ENCODE measurements around the gene SPOCK1.

SPOCK1 gene

DNA sequence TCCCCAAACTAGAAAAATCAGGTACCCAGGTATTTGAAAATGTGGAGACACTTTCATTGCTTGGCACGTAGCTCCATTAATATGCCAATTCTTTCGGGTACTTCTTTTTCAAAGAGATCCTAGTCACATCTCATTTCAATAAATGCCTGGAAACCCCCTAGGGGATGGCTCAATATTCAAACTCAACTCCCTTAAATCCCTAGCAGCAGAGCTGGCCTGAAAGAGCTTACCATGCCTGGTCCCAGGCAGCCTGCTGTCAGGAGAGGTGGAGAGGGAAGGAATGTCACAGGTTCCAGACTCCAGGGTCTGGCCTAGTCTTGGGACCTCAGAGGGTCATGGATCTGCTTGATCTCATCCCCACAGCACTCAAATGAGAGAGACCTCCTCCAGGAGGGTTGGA, 187.1 kb downstream of the SPOCK1 start:
- no peak overlapping the region for H3K4me3 ChIP-seq (replicated peaks in 1 of 2; ENCODE audit: low read depth in 2 of 2, low read length in 2 of 2)
- TF ChIP-seq, protein P1, sequence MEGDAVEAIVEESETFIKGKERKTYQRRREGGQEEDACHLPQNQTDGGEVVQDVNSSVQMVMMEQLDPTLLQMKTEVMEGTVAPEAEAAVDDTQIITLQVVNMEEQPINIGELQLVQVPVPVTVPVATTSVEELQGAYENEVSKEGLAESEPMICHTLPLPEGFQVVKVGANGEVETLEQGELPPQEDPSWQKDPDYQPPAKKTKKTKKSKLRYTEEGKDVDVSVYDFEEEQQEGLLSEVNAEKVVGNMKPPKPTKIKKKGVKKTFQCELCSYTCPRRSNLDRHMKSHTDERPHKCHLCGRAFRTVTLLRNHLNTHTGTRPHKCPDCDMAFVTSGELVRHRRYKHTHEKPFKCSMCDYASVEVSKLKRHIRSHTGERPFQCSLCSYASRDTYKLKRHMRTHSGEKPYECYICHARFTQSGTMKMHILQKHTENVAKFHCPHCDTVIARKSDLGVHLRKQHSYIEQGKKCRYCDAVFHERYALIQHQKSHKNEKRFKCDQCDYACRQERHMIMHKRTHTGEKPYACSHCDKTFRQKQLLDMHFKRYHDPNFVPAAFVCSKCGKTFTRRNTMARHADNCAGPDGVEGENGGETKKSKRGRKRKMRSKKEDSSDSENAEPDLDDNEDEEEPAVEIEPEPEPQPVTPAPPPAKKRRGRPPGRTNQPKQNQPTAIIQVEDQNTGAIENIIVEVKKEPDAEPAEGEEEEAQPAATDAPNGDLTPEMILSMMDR (IDR thresholded peaks at IDR 0.05; ENCODE audit: low read depth, low read length) = no peak
- no peak for DNase-seq (ENCODE audit: low read depth in 2 of 2)

DNA sequence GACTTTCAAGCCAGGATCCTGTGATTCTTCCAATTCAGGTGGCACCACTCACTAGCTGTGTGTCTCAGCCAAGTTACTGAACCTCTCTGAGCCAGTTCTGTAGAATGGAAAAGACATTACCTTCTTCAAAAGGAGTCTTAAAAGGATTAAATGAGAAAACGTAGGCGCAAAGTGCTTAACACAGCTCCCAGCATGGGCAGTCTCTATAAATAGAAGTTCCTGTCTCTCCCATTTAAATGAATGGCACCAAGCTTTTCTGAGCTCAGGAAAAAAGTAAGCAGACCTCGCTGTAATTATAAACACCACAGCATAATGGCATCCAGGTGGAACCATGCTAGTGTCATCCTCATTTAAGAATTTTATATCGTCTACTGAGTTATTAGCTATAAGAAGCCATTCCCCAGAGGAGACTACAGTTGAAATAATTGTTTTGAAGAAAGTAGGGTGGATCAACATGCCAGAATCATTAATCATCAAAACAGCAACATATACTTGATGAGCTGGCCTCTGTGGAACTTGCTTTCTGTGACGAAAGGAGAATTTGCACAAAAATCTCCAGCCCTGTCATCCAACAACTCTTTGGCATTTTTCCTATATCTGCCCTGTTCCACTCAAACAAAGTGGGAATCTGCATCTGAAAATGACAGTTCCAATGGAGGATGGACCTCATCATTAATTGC, 188.9 kb downstream of the SPOCK1 start:
- TF ChIP-seq, protein P1 (IDR thresholded peaks at IDR 0.05; ENCODE audit: low read depth, low read length) = no peak
- H3K4me3 ChIP-seq (replicated peaks in 1 of 2; ENCODE audit: low read depth in 2 of 2, low read length in 2 of 2) = no peak overlapping the region
- DNase-seq (ENCODE audit: low read depth in 2 of 2) = peak; percentile 94 to 98

DNA sequence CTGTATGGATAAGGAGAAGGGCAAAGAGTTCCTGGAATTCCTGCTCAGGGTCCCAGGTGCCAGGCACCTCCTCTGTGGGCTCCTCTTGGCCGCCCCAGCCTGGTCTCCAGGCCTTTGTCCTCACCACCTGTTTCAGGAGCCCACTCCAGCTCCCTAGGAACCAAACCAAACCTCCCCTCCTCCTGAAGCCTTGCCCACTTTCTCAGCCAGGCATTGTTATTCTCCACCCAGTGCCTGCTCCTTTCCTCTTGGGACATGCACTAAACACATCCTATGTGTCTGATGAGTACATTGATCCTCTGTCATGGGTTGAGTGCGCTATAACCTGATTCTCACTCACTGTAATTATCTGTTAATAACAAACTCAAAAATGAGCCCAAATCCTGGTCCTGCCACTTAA, 189.8 kb downstream of the SPOCK1 start:
- H3K4me3 ChIP-seq (replicated peaks in 1 of 2; ENCODE audit: low read depth in 2 of 2, low read length in 2 of 2) = no peak overlapping the region
- TF ChIP-seq, protein P1 (IDR thresholded peaks at IDR 0.05; ENCODE audit: low read depth, low read length) = no peak
- no peak for DNase-seq (ENCODE audit: low read depth in 2 of 2)

DNA sequence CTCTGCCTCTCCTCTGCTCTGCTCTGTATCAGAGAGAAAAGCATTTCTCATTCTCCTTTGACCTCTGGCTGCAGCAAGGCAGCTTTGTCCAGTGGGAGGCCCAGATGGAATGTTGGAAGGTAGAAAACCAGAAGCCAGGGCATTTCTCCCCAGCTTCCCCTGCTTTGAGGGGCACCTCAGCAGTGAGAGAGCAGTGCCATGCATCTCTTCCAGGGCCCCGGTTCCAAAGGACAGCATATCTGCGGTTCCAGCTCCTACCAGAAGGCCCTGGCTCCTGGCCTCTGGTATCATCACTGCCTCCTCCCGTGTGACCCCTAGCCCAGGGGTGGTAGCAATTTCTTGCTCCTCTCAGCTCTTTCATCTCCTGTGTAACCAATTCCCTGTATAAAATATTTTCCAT, 190.8 kb downstream of the SPOCK1 start:
- no peak for DNase-seq (ENCODE audit: low read depth in 2 of 2)
- TF ChIP-seq, protein P1 (IDR thresholded peaks at IDR 0.05; ENCODE audit: low read depth, low read length) = no peak
- H3K4me3 ChIP-seq (replicated peaks in 1 of 2; ENCODE audit: low read depth in 2 of 2, low read length in 2 of 2) = no peak overlapping the region

DNA sequence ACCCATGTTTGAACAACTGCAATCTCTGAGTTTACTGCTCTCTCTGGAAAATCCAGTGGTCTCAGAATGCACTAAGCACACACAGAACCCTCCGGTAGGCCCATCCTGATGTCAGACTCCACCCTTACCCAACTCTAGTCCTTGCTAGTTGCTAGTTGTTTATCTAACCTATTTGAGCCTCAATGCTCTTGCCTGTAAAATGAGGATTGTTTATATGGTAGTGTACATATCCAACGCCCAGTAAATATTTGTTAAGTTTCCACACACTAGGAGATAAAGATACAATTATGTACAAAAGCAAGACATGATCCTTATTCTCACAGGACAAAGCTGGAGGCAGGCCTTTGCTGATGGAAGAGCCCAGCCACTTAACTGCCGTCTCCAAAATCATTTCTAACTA, 192.2 kb downstream of the SPOCK1 start:
- H3K4me3 ChIP-seq (replicated peaks in 1 of 2; ENCODE audit: low read depth in 2 of 2, low read length in 2 of 2) = no peak overlapping the region
- TF ChIP-seq, protein P1 (IDR thresholded peaks at IDR 0.05; ENCODE audit: low read depth, low read length) = no peak
- no peak for DNase-seq (ENCODE audit: low read depth in 2 of 2)

DNA sequence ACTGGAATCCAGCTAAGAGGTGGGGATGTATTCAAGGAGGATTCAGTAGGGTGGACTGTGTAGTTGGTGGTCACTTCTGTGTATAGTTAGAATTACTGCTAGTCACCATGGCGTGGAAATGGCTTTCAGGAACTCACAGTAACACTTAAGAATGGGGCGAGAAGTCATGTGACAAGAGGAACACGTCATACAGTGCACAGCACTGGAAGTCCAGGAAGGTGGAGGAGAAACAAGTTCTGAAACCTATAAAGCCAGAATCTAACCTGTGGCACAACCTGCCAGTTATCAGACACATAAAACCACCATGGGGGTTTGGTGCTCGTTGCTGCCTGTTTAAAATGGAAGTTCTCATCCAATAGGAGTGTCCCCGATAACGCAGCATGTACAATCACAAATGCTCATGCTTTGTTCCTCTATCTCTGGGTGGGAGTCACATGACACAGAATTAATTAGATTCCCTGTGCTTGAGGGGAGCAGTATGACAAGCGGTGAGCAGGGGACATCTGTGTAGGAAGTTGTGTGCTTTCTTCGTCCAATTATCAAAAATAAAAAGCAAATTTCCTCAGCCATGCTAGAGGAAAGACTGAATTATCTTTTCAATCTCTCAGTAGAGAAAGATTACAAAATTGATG, 193.0 kb downstream of the SPOCK1 start:
- DNase-seq (ENCODE audit: low read depth in 2 of 2) = no peak
- H3K4me3 ChIP-seq (replicated peaks in 1 of 2; ENCODE audit: low read depth in 2 of 2, low read length in 2 of 2) = no peak overlapping the region
- TF ChIP-seq, protein P1 (IDR thresholded peaks at IDR 0.05; ENCODE audit: low read depth, low read length) = no peak

All from cardiac fibroblast (primary cell).